ENCODE measurements around the gene DSCAML1. TPM values are rescaled to one million over a fixed set of nuclear protein-coding genes. Genes with fewer than 3 reads are reported as not detected.
A peak's percentile ranks its signal among the peaks of the same experiment; 100 is the strongest.

DSCAML1 gene
- total RNA-seq, 1 experiment from 2014 or later: 0.15 TPM

DNA sequence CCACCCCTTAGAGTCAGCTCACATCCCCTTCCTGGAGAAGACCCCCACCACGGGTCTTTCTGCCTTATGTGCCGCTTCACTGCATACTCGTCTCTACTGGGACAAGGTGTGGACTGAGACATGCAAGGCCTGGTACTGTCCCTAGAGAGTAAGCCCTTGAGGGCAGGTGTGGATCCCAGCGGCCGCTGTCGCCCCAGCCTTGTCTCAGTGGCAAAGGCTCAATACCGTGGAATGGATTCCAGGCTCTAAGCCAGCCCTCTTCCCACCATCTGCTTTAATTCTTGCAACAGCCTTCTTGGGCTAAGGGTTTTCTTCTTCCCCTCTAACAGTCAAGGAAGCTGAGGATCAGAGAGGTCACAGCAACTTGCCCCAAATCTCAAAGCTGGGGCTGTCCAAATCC is 249.1 kb downstream of the DSCAML1 start:
- no peaks in the 10 kb centered on the region for H3K79me1 ChIP-seq (ENCODE audit: insufficient read depth, low read depth, low read length, poor library complexity, severe bottlenecking)
- no peaks in the 10 kb centered on the region for H3K23me2 ChIP-seq (ENCODE audit: insufficient read length, low read depth, low read length, poor library complexity, severe bottlenecking)
- H4K5ac ChIP-seq (ENCODE audit: insufficient read length, low read depth, low read length): no peak overlapping the region
- no peak overlapping the region for H3K56ac ChIP-seq (ENCODE audit: insufficient read length, low read depth, low read length)
- H3K4me1 Mint-ChIP-seq: peaks cover 24 to 40% of the 10 kb centered on the region in 2 experiments
- TF ChIP-seq, protein P1, sequence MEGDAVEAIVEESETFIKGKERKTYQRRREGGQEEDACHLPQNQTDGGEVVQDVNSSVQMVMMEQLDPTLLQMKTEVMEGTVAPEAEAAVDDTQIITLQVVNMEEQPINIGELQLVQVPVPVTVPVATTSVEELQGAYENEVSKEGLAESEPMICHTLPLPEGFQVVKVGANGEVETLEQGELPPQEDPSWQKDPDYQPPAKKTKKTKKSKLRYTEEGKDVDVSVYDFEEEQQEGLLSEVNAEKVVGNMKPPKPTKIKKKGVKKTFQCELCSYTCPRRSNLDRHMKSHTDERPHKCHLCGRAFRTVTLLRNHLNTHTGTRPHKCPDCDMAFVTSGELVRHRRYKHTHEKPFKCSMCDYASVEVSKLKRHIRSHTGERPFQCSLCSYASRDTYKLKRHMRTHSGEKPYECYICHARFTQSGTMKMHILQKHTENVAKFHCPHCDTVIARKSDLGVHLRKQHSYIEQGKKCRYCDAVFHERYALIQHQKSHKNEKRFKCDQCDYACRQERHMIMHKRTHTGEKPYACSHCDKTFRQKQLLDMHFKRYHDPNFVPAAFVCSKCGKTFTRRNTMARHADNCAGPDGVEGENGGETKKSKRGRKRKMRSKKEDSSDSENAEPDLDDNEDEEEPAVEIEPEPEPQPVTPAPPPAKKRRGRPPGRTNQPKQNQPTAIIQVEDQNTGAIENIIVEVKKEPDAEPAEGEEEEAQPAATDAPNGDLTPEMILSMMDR (conservative IDR thresholded peaks at IDR 0.05): no peak
- H2BK15ac ChIP-seq (ENCODE audit: low read depth, low read length): no peak overlapping the region
- H3K18ac ChIP-seq (ENCODE audit: insufficient read length, low read depth, low read length): no peak overlapping the region
- no peak overlapping the region for H2BK20ac ChIP-seq (ENCODE audit: low read depth, low read length, poor library complexity, severe bottlenecking)
- no peak overlapping the region for H2BK12ac ChIP-seq (ENCODE audit: insufficient read length, low read depth, low read length)
- no peaks in the 10 kb centered on the region for H3K9me3 Mint-ChIP-seq
- H3K36me3 Mint-ChIP-seq (ENCODE audit: insufficient read depth in 1 of 3, low read depth in 3 of 3): no peaks in the 10 kb centered on the region
- H2BK120ac ChIP-seq (ENCODE audit: low read depth, low read length, poor library complexity, severe bottlenecking): no peak overlapping the region
- H4K8ac ChIP-seq (replicated peaks; ENCODE audit: insufficient read length, low read depth, low read length): no peak overlapping the region
- H3K14ac ChIP-seq (ENCODE audit: insufficient read depth, low read length): no peak overlapping the region
- H3K4ac ChIP-seq (ENCODE audit: low read depth, low read length): no peak overlapping the region
- H2BK5ac ChIP-seq (ENCODE audit: insufficient read length, low read length): no peak overlapping the region
- no peak for DNase-seq
- H3K27ac ChIP-seq (ENCODE audit: insufficient read length, low read depth, low read length): no peak overlapping the region
- no peaks in the 10 kb centered on the region for H3K79me2 ChIP-seq (ENCODE audit: insufficient read depth, low read length)
- no CpG with 5 or more reads among the region's 7 CpGs for WGBS (ENCODE audit: extremely low coverage, insufficient read length, low lambda C conversion rate)
- H3K9me3 ChIP-seq (ENCODE audit: control insufficient read depth, low read depth, low read length): no peaks in the 10 kb centered on the region
- H2AFZ ChIP-seq (ENCODE audit: low read length): no peak overlapping the region
- H3K4me3 Mint-ChIP-seq: peak overlapping the region in 1 of 2 experiments; percentile 15; a peak in 2 of 5 replicates
- no peak overlapping the region for H2AK5ac ChIP-seq (ENCODE audit: insufficient read length, low read length)
- no peak overlapping the region for H3K23ac ChIP-seq (ENCODE audit: insufficient read length, low read depth, low read length)
- no peak overlapping the region for H3K27ac Mint-ChIP-seq
- H3K4me1 ChIP-seq (ENCODE audit: insufficient read depth, low read length): peaks cover 7% of the 10 kb centered on the region
- H3K27me3 Mint-ChIP-seq (ENCODE audit: low read depth): peaks cover 30% of the 10 kb centered on the region
- H4K20me1 ChIP-seq (ENCODE audit: control insufficient read depth, insufficient read depth, insufficient read length): no peaks in the 10 kb centered on the region
- H3T11ph ChIP-seq (ENCODE audit: low read length): no peak overlapping the region
- H3K9ac ChIP-seq (ENCODE audit: extremely low read depth, insufficient read length, low read length): no peak overlapping the region
- H4K91ac ChIP-seq (ENCODE audit: insufficient read length, low read depth, low read length): no peak overlapping the region
- no peaks in the 10 kb centered on the region for H3K27me3 ChIP-seq (ENCODE audit: insufficient read depth, low read length)
- no peak overlapping the region for H3K4me2 ChIP-seq (ENCODE audit: insufficient read depth, insufficient read length, low read length)

Data from H9 (cell line).